ENCODE results near the gene KRTCAP2. TPM values are rescaled to one million over a fixed set of nuclear protein-coding genes. Genes with fewer than 3 reads are reported as not detected.

Gene KRTCAP2
- polyA plus RNA-seq, 1 experiment: 102 TPM

GRCh38 chr1:155210314-155211104 lies 37.4 kb upstream of the KRTCAP2 start:
- no peak for TF ChIP-seq CTCF (IDR thresholded peaks at IDR 0.05; ENCODE audit: low read depth, low read length)
- DNase-seq (ENCODE audit: low read depth, low spot score): no peak
- H3K4me3 ChIP-seq (ENCODE audit: low read depth, low read length): no peak overlapping the region
- no peaks in the 10 kb centered on the region for H3K27me3 ChIP-seq (ENCODE audit: control insufficient read depth, insufficient read depth, low read length)
- ChIA-PET CTCF (interaction anchor here (5.4 kb wide), 1 partner anchor 39 kb away, joined by 55 read pairs; no protein-coding TSS in a partner anchor), POLR2A (no interaction called here)
- no peaks in the 10 kb centered on the region for H3K9me3 ChIP-seq (ENCODE audit: control insufficient read depth, insufficient read depth, low read length)
- H3K27ac ChIP-seq (ENCODE audit: low read depth, low read length): no peak overlapping the region

- H3K27ac ChIP-seq (ENCODE audit: low read depth, low read length): peak overlapping the region; percentile 39
- DNase-seq (ENCODE audit: low read depth, low spot score): no peak
- CTCF ChIA-PET: interaction anchor here (1.5 to 5.4 kb wide), 3 partner anchors 16 to 41 kb away, joined by 7 to 55 read pairs (median 22); partner anchors contain the start of gene KRTCAP2
- no peaks in the 10 kb centered on the region for H3K27me3 ChIP-seq (ENCODE audit: control insufficient read depth, insufficient read depth, low read length)
- H3K4me3 ChIP-seq (ENCODE audit: low read depth, low read length): peak overlapping the region; percentile 96
- H3K9me3 ChIP-seq (ENCODE audit: control insufficient read depth, insufficient read depth, low read length): no peaks in the 10 kb centered on the region
- no peak for TF ChIP-seq CTCF (IDR thresholded peaks at IDR 0.05; ENCODE audit: low read depth, low read length)
- POLR2A ChIA-PET: interaction anchor here (1.0 to 2.5 kb wide), 4 partner anchors 16 to 36 kb away, joined by 4 to 19 read pairs (median 6); partner anchors contain the start of gene KRTCAP2
These were observed 36.2 kb upstream of the KRTCAP2 start for GRCh38 chr1:155209312-155209721.

- ChIA-PET POLR2A (interaction anchor here (1.0 to 2.5 kb wide), 6 partner anchors 15 to 36 kb away, joined by 4 to 19 read pairs (median 6); partner anchors contain the start of gene KRTCAP2), CTCF (interaction anchor here (1.0 to 5.4 kb wide), 6 partner anchors 15 to 41 kb away, joined by 3 to 55 read pairs (median 9); partner anchors contain the start of gene KRTCAP2)
- DNase-seq (ENCODE audit: low read depth, low spot score): no peak
- Histone ChIP-seq H3K9me3 (ENCODE audit: control insufficient read depth, insufficient read depth, low read length) (no peaks in the 10 kb centered on the region), H3K4me3 (ENCODE audit: low read depth, low read length) (peak within 1 kb of the TSS; percentile 96), H3K27ac (ENCODE audit: low read depth, low read length) (peak within 1 kb of the TSS; percentile 97), H3K27me3 (ENCODE audit: control insufficient read depth, insufficient read depth, low read length) (no peaks in the 10 kb centered on the region)
- TF ChIP-seq CTCF (IDR thresholded peaks at IDR 0.05; ENCODE audit: low read depth, low read length): no peak
These were observed 35.6 kb upstream of the KRTCAP2 start, which contains the start of gene MTX1 for GRCh38 chr1:155208541-155209311. Gene MTX1 (plus strand): TSS chr1:155208695. CDS start chr1:155208805, 110 bp downstream.

- no peak for DNase-seq (ENCODE audit: low read depth, low spot score)
- H3K9me3 ChIP-seq (ENCODE audit: control insufficient read depth, insufficient read depth, low read length): no peaks in the 10 kb centered on the region
- ChIA-PET POLR2A (interaction anchor here (1.0 to 2.7 kb wide), 7 partner anchors 13 to 36 kb away, joined by 5 to 19 read pairs (median 9); a partner anchor contains a TSS), CTCF (interaction anchor here (1.0 to 5.4 kb wide), 7 partner anchors 8 to 42 kb away, joined by 3 to 55 read pairs (median 11); partner anchors contain the start of gene KRTCAP2)
- TF ChIP-seq CTCF (IDR thresholded peaks at IDR 0.05; ENCODE audit: low read depth, low read length): no peak
- peak within 1 kb of the TSS; percentile 97 for H3K27ac ChIP-seq (ENCODE audit: low read depth, low read length)
- no peaks in the 10 kb centered on the region for H3K27me3 ChIP-seq (ENCODE audit: control insufficient read depth, insufficient read depth, low read length)
- peak within 1 kb of the TSS; percentile 96 for H3K4me3 ChIP-seq (ENCODE audit: low read depth, low read length)
These were observed 34.9 kb upstream of the KRTCAP2 start, which contains the start of gene THBS3 for GRCh38 chr1:155207806-155208540. Gene THBS3 (minus strand): TSS chr1:155207897. CDS start chr1:155207876, 21 bp downstream.
